Activated CD8-positive, alpha-beta memory T cell treated with anti-CD3 and anti-CD28 coated beads for 4 hours (primary cell): Measurements from ENCODE around the gene ZNF699.

Experiments used
- DNase-seq, 2 donors: peaks; one replicate each; pipeline ENCODE4 v3.0.0-alpha.2; 2020; ENCODE audit warnings: low read depth in 2 of 2

ZNF699 gene

DNA sequence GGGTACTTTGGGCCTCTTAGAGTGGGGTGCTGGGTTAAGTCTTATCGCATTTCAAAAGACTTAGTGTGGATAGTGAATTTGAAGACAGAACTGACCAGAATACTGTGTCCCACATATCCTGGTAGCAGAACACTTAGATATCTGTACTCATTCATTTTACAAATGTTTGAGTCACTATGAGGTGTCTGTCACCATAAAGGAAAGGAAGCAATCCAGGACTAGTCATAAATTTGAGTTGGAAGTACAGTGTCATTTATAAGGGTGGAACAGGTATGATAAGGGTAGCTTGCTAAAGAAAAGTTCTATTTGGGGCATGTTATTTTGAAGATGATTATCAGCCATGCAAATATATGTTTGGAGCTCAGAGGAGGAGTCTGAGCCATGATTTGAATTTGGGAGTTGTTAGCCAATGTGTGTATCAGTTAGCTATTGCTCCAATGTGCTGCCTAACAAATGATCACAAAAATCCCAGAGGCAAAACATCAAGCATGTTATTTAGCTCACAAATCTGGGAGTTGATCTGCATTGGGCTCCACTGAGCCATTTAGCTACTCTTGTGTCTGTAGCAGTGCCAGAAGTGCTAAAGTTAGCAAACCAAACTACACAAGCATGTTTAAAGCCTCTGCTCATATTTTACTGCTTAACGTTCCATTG is 20.3 kb downstream of the ZNF699 start:
- DNase-seq, result no peak

DNA sequence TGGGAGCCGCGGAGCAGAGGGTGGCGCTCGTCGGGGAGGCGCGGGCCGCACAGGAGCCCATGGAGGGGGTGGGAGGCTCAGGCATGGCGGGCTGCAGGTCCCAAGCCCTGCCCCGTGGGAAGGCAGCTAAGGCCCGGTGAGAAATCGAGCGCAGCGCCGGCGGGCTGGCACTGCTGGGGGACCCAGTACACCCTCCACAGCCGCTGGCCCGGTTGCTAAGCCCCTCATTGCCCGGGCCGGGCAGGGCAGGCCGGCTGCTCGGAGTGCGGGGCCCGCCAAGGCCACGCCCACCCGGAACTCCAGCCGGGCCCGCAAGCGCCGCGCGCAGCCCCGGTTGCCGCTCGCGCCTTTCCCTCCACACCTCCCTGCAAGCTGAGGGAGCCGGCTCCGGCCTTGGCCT is 26.2 kb downstream of the ZNF699 start:
- DNase-seq, result peak in 1 of 2 donors; percentile 1

DNA sequence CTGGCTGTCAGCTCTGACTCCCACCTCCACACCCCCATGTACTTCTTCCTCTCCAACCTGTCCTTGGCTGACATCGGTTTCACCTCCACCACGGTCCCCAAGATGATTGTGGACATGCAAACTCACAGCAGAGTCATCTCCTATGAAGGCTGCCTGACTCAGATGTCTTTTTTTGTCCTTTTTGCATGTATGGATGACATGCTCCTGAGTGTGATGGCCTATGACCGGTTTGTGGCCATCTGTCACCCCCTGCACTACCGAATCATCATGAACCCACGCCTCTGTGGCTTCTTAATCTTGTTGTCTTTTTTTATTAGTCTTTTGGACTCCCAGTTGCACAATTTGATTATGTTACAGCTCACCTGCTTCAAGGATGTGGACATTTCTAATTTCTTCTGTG is 58.4 kb downstream of the ZNF699 start:
- no peak for DNase-seq

DNA sequence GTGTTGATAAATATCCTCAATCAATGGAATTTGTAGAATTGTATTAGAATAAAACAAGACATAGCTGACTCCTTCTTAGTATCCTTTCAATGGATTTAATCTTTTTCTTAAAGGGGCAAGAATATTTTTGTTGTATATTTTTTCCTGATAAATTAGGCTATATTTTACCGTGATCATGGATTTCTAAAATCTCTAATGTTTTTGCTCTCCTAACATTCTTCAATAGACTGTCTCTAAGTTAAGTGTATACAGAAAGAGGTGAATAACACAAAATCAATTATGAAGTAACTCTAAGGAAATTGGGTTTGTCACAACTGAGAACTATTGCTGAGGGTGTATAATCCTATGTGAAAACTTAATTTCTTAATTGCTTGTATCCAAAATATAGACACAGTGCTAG is 59.0 kb downstream of the ZNF699 start, which contains the start of gene OR7E24:
Gene OR7E24, plus strand, starts transcription at position 301 of the 400 bp plus-strand sequence. CDS start 114 bp downstream, outside the sequence.
- DNase-seq, result no peak
